Peyer's patch (tissue), 4 donors: ENCODE data around the gene CASP8AP2. TPM values are rescaled to one million over a fixed set of nuclear protein-coding genes. Genes with fewer than 3 reads are reported as not detected.
"Not testable (repeated sequence)": the region's sequence is repeated elsewhere in the genome, so short reads cannot be mapped to it uniquely, and the experiment has no call there.

ENCODE experiments used
- DNase-seq, 3 donors: peaks; one replicate each; pipeline ENCODE4 v3.0.0-alpha.2; 2017 to 2019
- H3K27ac ChIP-seq, 4 donors: fragments of 200-600 bp; sonication (generic); one replicate each; pipeline ENCODE4 v1.5.1; 2016 to 2019
- H3K27me3 ChIP-seq, 2 donors: fragments of 200-600 bp; sonication (generic); one replicate each; pipeline ENCODE4 v1.5.1; 2019
- H3K36me3 ChIP-seq, 3 donors: fragments of 200-600 bp; sonication (generic); one replicate each; pipeline ENCODE4 v1.5.1; 2016 to 2019
- H3K4me1 ChIP-seq, 4 donors: fragments of 200-600 bp; sonication (generic); one replicate each; pipeline ENCODE4 v1.5.1; 2016 to 2019
- H3K4me3 ChIP-seq, 4 donors: fragments of 200-600 bp; sonication (generic); 1 replicate in 3 of 4; 2 replicates in 1 of 4; pipeline ENCODE4 v1.5.1; 2016 to 2019; ENCODE audit warnings: mild to moderate bottlenecking in 1 of 4
- H3K9me3 ChIP-seq, 4 donors: fragments of 200-600 bp; sonication (generic); one replicate each; pipeline ENCODE4 v1.5.1; 2016 to 2019; ENCODE audit warnings: mild to moderate bottlenecking in 1 of 4
- POLR2A ChIP-seq, 2 donors: fragments of 450-650 bp; IDR thresholded peaks; one replicate each; pipeline ENCODE4 v1.5.1; 2017; ENCODE audit warnings: antibody characterized with exemption in 2 of 2, mild to moderate bottlenecking in 2 of 2, moderate library complexity in 2 of 2
- total RNA-seq, 4 donors: library from RNA; depleted of rRNA; stranded (reverse); fragments of >200 nt; gene quantifications; one replicate each; pipeline ENCODE4 v1.1.0, GENCODE V29; 2016
- TF ChIP-seq, protein P1 (sequence below), 6 experiments: fragments of 450-650 bp in 4 of 6; fragments of 200-600 bp in 2 of 6; sonication (generic) in 1 of 6; IDR thresholded peaks; one replicate each; pipeline ENCODE4 v1.5.1; 2017 to 2019; ENCODE audit warnings: antibody characterized with exemption in 6 of 6, mild to moderate bottlenecking in 3 of 6, moderate library complexity in 1 of 6

The CASP8AP2 gene
- total RNA-seq, result 10 to 100 TPM; 15.9 to 33.0 (median 19.2) TPM

- Histone ChIP-seq H3K27me3 (no peaks in the 10 kb centered on the region), H3K27ac (peak within 1 kb of the TSS; percentile 87 to 92 (median 90)), H3K4me3 (peak within 1 kb of the TSS; percentile 78 to 93 (median 86)), H3K9me3 (no peaks in the 10 kb centered on the region), H3K4me1 (peaks cover 0 to 7% (median 0%) of the 10 kb centered on the region in 4 donors), H3K36me3 (peaks cover 0 to 9% (median 0%) of the 10 kb centered on the region in 3 donors)
- peak; percentile 92 to 99 (median 99) for DNase-seq
- TF ChIP-seq POLR2A (IDR thresholded peaks at IDR 0.05), result peak; percentile 25 to 41
- TF ChIP-seq, protein P1, sequence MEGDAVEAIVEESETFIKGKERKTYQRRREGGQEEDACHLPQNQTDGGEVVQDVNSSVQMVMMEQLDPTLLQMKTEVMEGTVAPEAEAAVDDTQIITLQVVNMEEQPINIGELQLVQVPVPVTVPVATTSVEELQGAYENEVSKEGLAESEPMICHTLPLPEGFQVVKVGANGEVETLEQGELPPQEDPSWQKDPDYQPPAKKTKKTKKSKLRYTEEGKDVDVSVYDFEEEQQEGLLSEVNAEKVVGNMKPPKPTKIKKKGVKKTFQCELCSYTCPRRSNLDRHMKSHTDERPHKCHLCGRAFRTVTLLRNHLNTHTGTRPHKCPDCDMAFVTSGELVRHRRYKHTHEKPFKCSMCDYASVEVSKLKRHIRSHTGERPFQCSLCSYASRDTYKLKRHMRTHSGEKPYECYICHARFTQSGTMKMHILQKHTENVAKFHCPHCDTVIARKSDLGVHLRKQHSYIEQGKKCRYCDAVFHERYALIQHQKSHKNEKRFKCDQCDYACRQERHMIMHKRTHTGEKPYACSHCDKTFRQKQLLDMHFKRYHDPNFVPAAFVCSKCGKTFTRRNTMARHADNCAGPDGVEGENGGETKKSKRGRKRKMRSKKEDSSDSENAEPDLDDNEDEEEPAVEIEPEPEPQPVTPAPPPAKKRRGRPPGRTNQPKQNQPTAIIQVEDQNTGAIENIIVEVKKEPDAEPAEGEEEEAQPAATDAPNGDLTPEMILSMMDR (IDR thresholded peaks at IDR 0.05), result no peak
These were observed at the start of gene CASP8AP2 for GRCh38 chr6:89829472-89830169. CASP8AP2 (plus strand) TSS chr6:89829880.

DNA sequence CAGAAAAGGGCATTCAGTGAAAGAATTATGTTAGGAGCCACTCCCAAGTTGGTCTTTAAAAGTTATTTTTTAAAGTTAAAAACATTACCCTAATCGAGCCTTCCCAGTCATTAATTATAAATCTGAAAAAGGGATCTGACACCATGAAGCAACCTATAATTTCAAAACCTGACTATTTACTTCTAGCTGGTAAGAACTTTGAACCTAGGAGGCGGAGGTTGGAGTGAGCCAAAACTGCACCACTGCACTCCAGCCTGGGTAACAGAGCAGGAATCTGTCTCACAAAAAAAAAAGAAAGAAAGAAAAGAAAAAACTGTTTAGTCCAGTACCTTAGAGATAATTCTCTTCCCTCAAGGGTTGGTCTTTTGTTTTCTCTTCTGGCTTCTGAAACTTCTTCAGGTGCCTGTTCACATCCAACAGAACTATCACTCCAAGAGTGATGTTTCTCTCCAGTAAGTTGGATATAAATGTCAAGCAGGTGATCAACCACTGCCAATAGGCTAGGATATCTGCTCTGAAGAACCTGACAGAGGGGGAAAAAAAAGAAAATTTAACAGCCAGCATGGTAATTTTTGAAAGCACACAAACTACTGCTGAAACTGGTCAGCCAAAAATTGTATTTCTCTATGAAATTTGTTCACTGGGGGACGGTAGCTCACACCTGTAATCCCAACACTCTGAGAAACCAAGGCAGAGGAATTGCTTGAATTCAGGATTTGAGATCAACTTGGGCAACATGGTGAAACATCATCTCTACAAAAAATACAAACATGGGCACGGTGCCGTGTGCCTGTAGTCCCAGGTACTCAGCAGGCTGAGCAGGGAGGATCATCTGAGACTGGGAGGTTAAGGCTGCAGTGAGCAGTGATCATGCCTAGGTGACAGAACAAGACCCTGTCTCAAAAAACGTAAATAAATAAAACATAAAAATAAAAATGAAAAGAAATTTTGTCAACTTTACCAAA, 48.3 kb upstream of the CASP8AP2 start:
- Histone ChIP-seq H3K4me3 (no peak overlapping the region), H3K36me3 (peaks cover 0 to 71% (median 0%) of the 10 kb centered on the region in 3 donors), H3K4me1 (no peaks in the 10 kb centered on the region), H3K9me3 (peaks cover 0 to 13% (median 0%) of the 10 kb centered on the region in 4 donors), H3K27ac (no peak overlapping the region), H3K27me3 (no peaks in the 10 kb centered on the region)
- no peak for DNase-seq
- TF ChIP-seq, protein P1 (IDR thresholded peaks at IDR 0.05), result no peak
- TF ChIP-seq POLR2A (IDR thresholded peaks at IDR 0.05), result no peak

GRCh38 chr6:89782222-89782621, 47.5 kb upstream of the CASP8AP2 start:
- Histone ChIP-seq H3K4me3 (no peak overlapping the region), H3K4me1 (no peaks in the 10 kb centered on the region), H3K9me3 (peaks cover 0 to 13% (median 0%) of the 10 kb centered on the region in 4 donors), H3K27me3 (no peaks in the 10 kb centered on the region), H3K27ac (no peak overlapping the region), H3K36me3 (peaks cover 0 to 77% (median 0%) of the 10 kb centered on the region in 3 donors)
- DNase-seq, result no peak
- TF ChIP-seq POLR2A (IDR thresholded peaks at IDR 0.05), result no peak
- TF ChIP-seq, protein P1 (IDR thresholded peaks at IDR 0.05), result no peak

GRCh38 chr6:89783293-89783692, 46.4 kb upstream of the CASP8AP2 start:
- not testable (repeated sequence) for H3K4me3 ChIP-seq, DNase-seq, H3K27me3 ChIP-seq, H3K4me1 ChIP-seq, H3K27ac ChIP-seq
- Histone ChIP-seq H3K9me3 (peaks cover 0 to 13% (median 0%) of the 10 kb centered on the region in 4 donors), H3K36me3 (peaks cover 0 to 85% (median 0%) of the 10 kb centered on the region in 3 donors)

- no peaks in the 10 kb centered on the region for H3K4me1 ChIP-seq
- no peaks in the 10 kb centered on the region for H3K27me3 ChIP-seq
- DNase-seq, result no peak
- H3K9me3 ChIP-seq, result peaks cover 0 to 13% (median 0%) of the 10 kb centered on the region in 4 donors
- TF ChIP-seq POLR2A (IDR thresholded peaks at IDR 0.05), result no peak
- TF ChIP-seq, protein P1 (IDR thresholded peaks at IDR 0.05), result no peak
- no peak overlapping the region for H3K27ac ChIP-seq
- H3K4me3 ChIP-seq, result no peak overlapping the region
- H3K36me3 ChIP-seq, result peaks cover 0 to 92% (median 0%) of the 10 kb centered on the region in 3 donors
These were observed 44.8 kb upstream of the CASP8AP2 start for GRCh38 chr6:89784838-89785237.
